GM19452 (cell line): ENCODE measurements around the gene ARHGAP15.

Experiments used
- ATAC-seq: cut with Tn5 transposase; IDR thresholded peaks from one replicate; pipeline ENCODE4 v1.9.1; 2021; ENCODE audit not compliant: unreplicated experiment

Gene ARHGAP15

GRCh38 chr2:143732871-143733270 lies 603.7 kb downstream of the ARHGAP15 start:
- no peak for ATAC-seq

- ATAC-seq, result no peak
Observed at GRCh38 chr2:143734507-143734906, 605.3 kb downstream of the ARHGAP15 start.

DNA sequence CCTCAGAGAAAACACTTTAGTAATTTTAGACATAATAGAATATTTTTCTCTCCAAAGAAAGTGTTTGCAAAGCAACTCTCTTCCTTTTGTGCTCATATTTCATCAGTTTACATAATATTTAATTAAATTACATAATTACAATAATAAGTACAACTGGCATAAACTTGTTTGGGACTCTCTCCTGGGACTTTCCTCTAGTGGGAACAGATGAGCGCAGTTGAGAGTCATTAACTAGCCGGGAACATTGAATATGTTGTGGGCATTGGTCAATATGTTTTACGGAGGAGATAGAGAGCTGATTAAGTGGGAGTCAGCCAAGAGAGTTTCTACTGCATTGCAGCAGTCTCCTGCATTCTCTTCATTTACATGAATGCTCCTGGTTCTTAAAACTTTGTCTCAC lies 607.7 kb downstream of the ARHGAP15 start:
- no peak for ATAC-seq

GRCh38 chr2:143740431-143740830 lies 611.2 kb downstream of the ARHGAP15 start:
- no peak for ATAC-seq

GRCh38 chr2:143741205-143741604 lies 612.0 kb downstream of the ARHGAP15 start:
- ATAC-seq, result no peak

GRCh38 chr2:143742581-143742980 lies 613.4 kb downstream of the ARHGAP15 start:
- no peak for ATAC-seq

DNA sequence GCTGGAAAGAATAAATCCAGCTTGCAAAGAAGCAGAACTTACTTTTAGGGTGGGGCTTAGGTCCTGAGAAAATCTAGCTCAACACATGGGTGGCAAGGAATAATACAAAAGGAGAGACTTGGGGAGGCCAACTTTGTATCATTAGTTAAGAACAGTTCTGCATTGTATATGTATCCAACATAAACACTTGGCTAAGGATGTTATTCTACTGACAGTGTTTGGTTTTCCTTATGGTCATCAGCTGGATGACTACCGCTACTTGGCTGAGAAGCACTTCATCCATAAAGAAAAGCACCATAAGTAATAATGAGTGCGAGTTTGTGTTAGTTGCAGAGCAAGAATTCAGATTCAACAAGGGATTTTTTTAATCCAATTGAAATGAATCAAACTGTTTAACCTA lies 614.9 kb downstream of the ARHGAP15 start:
- no peak for ATAC-seq

DNA sequence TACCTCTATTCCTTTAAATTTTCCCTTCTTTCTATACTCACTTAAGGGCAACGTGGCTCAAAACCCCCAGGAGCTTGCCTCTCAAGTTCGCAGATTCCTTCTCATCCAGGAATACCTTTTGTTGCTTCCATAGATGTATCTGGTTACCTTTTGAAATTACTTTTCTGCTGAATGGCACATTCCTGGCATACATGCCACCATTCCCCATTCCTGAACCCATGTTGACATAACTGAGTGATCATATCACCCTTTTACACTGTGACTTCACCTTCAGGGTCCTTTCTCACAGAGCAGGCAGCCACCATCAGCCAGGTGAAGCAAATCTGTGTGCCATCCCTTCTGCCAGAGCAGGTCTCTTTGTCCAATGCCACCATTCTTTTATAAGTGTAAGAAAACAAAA lies 615.8 kb downstream of the ARHGAP15 start:
- ATAC-seq, result no peak

- no peak for ATAC-seq
Observed at GRCh38 chr2:143754742-143755141, 625.5 kb downstream of the ARHGAP15 start.

- no peak for ATAC-seq
Observed at GRCh38 chr2:143758629-143759330, 629.6 kb downstream of the ARHGAP15 start.

DNA sequence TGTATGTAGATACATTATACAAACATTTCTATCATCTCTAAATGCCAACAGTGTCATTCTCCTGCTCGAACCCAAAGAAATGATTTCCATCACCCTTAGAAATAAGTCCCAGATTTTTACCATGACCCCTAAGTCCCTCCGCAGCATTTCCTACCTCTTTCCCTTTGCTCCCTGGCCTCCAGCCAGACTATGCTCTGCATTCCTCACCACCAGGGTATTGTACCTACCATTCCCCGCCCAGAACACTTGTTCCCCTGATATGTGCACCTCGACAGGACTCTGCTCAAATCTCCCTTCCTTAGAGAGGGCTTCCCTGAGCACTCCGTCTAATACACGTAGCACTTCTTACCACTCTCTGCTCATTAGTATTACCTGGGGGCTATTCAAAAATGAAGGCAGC lies 630.2 kb downstream of the ARHGAP15 start:
- no peak for ATAC-seq

GRCh38 chr2:143762176-143762928 lies 633.1 kb downstream of the ARHGAP15 start:
- ATAC-seq, result no peak

- ATAC-seq, result no peak
Observed at GRCh38 chr2:143764261-143764660, 635.0 kb downstream of the ARHGAP15 start.

DNA sequence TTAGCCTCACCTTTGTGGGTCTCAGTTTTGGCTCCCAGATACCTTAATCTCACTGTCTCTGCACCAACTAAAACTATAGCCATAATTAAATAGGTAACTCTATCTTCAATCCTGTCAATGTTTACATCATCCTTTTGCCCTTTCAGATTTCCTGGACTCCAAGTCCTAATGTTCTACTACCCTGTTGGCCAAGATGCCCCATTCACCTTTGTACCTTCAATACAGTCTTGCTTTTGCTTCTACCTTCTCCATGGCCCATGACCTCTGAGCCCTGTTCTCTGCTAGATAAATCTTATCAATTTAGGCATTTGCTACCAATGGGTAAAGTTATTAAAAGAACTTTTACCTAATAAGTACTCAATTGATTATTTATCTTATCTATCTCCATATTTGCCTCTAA lies 635.5 kb downstream of the ARHGAP15 start:
- no peak for ATAC-seq

DNA sequence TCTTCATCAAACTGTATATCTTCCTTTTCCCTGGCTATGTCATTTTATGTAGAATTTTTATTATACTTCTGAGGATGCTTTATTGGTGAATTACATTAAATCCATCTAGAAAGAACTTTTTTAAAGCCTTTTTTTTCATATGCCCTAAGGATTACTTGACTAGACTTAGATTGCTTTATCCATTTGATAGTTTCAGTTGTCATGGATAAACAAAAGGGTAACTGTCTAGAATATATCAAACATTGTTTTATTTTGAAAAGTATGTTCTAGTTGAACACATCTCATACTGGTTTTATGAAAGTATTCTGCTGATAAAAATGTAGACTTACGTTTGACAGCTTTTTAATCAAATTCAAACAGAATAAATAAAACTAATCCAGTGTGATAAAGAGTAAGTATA lies 639.8 kb downstream of the ARHGAP15 start:
- no peak for ATAC-seq

DNA sequence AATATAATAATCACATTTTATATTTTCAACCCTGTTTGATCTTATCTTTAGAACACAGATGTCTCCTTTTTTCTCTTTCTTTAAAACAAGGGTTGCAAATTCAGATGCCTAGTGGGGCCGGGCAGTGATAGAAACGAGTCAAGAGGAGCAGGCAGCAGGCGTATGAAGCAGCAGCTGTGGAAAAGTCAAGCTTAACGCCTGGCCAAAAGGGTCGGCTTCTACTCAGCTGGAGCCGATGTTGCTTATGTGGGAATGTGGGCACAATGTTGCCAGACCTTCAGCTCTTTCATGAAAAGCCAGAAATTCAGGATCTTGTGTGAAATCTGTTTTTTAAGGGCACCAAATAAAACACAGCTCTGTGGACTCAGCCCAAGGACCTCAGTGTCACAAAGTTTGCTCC lies 642.7 kb downstream of the ARHGAP15 start:
- no peak for ATAC-seq

- ATAC-seq, result no peak
Observed at GRCh38 chr2:143776526-143777297, 647.5 kb downstream of the ARHGAP15 start.

DNA sequence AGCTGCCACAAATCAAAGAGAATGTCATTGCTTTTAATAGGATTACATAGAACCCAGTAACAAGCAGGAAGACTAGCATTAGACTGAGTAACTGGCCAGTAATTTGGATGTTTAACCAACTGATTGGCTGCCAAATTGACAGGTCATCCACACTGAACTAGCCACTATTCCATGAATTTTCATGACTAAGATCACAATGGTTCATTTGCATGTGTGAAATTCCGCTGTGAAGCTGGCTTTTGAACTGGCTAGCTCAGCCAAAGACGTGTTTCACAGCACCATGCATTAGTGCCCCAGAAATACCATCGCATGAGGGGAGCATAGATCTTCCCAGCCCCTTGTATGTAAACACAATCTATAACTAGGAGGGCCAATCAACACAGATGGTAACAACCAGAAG lies 649.8 kb downstream of the ARHGAP15 start:
- no peak for ATAC-seq

- no peak for ATAC-seq
Observed at GRCh38 chr2:143786026-143786765, 657.0 kb downstream of the ARHGAP15 start.

DNA sequence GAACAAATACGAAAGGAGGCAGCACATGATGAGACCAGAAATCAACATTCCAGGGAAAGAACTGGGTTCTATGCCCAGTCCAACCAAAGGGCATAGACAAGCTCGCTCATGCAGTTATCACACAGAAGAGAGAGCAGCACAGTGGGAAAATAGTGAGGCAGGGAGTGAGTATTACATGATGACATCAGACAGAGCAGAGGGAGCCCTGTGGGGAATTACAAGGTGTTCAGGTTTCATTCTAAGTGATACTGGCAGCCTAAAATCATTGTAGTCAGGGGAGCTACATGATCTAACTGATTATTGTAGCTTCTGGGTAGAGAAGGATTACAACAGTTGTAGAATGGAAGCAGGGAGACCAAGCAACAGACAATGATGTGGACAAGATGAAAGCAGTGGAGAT lies 658.5 kb downstream of the ARHGAP15 start:
- ATAC-seq, result no peak

GRCh38 chr2:143792602-143793001 lies 663.4 kb downstream of the ARHGAP15 start:
- no peak for ATAC-seq
